Measurements from ENCODE around the gene RASSF10.

RASSF10 gene

GRCh38 chr11:12999597-12999996 is 9.5 kb upstream of the RASSF10 start:
- no peak for TF ChIP-seq CTCF (IDR thresholded peaks at IDR 0.05; ENCODE audit: extremely low read depth, insufficient read depth, missing control alignments)
- DNase-seq (ENCODE audit: low spot score): no peak

GRCh38 chr11:13000116-13000515 is 9.0 kb upstream of the RASSF10 start:
- in situ Hi-C loops (cut with MboI; ENCODE audit: low pct_unique_long_range_greater_than_20kb, low sequenced_read_pairs, unreplicated experiment): no loop called here
- DNase-seq (ENCODE audit: low spot score): no peak
- no peak for TF ChIP-seq CTCF (IDR thresholded peaks at IDR 0.05; ENCODE audit: extremely low read depth, insufficient read depth, missing control alignments)

More at GRCh38 chr11:12999597-12999996, 9.5 kb upstream of the RASSF10 start:
- in situ Hi-C loops (cut with MboI; ENCODE audit: low pct_unique_long_range_greater_than_20kb, low sequenced_read_pairs, unreplicated experiment): no loop called here

GRCh38 chr11:13000721-13001120 is 8.4 kb upstream of the RASSF10 start:
- TF ChIP-seq CTCF (IDR thresholded peaks at IDR 0.05; ENCODE audit: extremely low read depth, insufficient read depth, missing control alignments): no peak
- no peak for DNase-seq (ENCODE audit: low spot score)
- in situ Hi-C loops (cut with MboI; ENCODE audit: low pct_unique_long_range_greater_than_20kb, low sequenced_read_pairs, unreplicated experiment): no loop called here

DNA sequence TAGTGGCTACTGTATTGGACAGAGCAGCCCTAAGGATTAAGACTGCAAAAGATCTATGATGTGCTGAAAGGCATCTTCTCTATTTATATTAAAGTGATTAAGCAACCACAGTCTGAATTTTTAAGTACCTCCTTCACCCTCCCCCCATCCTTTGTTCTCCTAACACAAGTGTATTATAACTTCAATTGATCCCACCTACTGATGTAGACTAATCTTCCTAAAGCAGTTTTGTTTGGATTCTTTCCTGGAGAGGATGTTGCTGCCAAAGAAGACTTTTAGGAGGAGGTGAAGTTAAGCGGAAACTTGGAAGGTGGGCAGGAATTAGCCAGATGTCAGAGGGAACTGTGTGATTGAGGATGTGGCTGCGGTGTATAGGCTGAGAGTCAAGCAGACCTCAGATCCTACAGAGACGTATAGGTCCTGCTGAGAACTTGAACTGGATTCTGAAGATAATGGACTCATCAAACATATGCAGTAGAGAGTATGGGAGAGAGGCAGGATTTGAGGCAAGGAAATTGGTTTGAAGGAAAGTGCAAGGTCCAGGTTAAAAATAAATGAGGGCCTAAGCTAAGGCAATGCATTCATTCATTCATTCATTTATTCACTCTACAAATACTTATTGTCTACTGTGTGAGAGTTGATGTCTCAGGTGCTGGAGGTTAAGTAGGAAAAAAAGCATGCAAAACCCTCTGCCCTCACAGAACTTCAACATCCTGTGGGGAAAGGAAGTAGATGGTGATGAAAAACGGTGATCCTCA is 5.2 kb upstream of the RASSF10 start:
- no peak for TF ChIP-seq CTCF (IDR thresholded peaks at IDR 0.05; ENCODE audit: extremely low read depth, insufficient read depth, missing control alignments)
- DNase-seq (ENCODE audit: low spot score): no peak
- in situ Hi-C loops (cut with MboI; ENCODE audit: low pct_unique_long_range_greater_than_20kb, low sequenced_read_pairs, unreplicated experiment): no loop called here

GRCh38 chr11:13007182-13008060 is 1.7 kb upstream of the RASSF10 start:
- DNase-seq (ENCODE audit: low spot score): no peak
- in situ Hi-C loops (cut with MboI; ENCODE audit: low pct_unique_long_range_greater_than_20kb, low sequenced_read_pairs, unreplicated experiment): no loop called here
- no peak for TF ChIP-seq CTCF (IDR thresholded peaks at IDR 0.05; ENCODE audit: extremely low read depth, insufficient read depth, missing control alignments)

DNA sequence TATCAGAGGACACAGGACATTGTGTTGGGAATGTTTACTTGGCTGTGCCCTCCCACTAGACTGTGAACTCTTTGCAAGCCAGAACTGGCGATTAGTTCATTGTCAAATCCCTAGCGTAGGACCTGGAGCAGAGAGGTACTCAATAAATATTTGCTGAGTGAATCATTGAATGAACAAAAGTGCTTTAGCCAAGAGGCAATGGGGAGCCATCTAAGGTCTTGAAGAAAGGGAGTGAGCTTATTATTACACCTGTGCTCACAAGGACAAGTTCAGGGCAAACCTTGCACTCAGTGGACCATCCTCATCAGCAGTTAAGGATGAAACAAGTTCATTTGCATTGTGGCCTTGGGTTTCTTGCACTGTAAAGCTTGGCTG is 1.1 kb upstream of the RASSF10 start:
- no peak for DNase-seq (ENCODE audit: low spot score)
- in situ Hi-C loops (cut with MboI; ENCODE audit: low pct_unique_long_range_greater_than_20kb, low sequenced_read_pairs, unreplicated experiment): no loop called here
- no peak for TF ChIP-seq CTCF (IDR thresholded peaks at IDR 0.05; ENCODE audit: extremely low read depth, insufficient read depth, missing control alignments)

All from GM13977 (cell line).